Lower lobe of right lung (tissue), 2 donors: ENCODE data around the gene HIPK2. TPM values are rescaled to one million over a fixed set of nuclear protein-coding genes. Genes with fewer than 3 reads are reported as not detected.

Source experiments
- ATAC-seq, 2 donors: fragments of 200-7000 bp; cut with Tn5 transposase; one replicate each; pipeline ENCODE4 v1.9.1; 2020 to 2022; ENCODE audit warnings: mild to moderate bottlenecking in 2 of 2, moderate library complexity in 2 of 2
- DNase-seq: peaks from one replicate; pipeline ENCODE4 v3.0.0-alpha.2; 2020
- H3K27ac ChIP-seq: fragments of 200-600 bp; one replicate; pipeline ENCODE4 v1.8.0; 2022
- H3K27me3 ChIP-seq: fragments of 200-600 bp; one replicate; pipeline ENCODE4 v1.8.0; 2022; ENCODE audit warnings: low read depth
- H3K36me3 ChIP-seq: fragments of 200-600 bp; one replicate; pipeline ENCODE4 v1.8.0; 2022; ENCODE audit warnings: mild to moderate bottlenecking
- H3K4me1 ChIP-seq: fragments of 200-600 bp; one replicate; pipeline ENCODE4 v1.8.0; 2022
- H3K4me3 ChIP-seq: fragments of 200-600 bp; one replicate; pipeline ENCODE4 v1.8.0; 2022; ENCODE audit warnings: mild to moderate bottlenecking
- H3K9me3 ChIP-seq: fragments of 200-600 bp; one replicate; pipeline ENCODE4 v1.8.0; 2022
- intact Hi-C: fragments of 100-400 bp; cut with DNase I; formaldehyde crosslinking; loops from one replicate; pipeline ENCODE4 v1.11.0; 2022
- total RNA-seq: library from RNA; stranded (reverse); fragmentation: NEBNext Ultra II Directional; extraction: Animal tissue kit (Norgen Biotek cat#: 25700); gene quantifications from one replicate; pipeline ENCODE4 v1.2.1, GENCODE V29; 2021
- TF ChIP-seq, protein P1 (sequence below): fragments of 200-600 bp; IDR thresholded peaks from one replicate; pipeline ENCODE4 v1.8.0; 2022; ENCODE audit warnings: antibody characterized with exemption, mild to moderate bottlenecking
- donor health status: DM: no; HTN: yes; CAD: no; lungs with severe emphysema.

Gene HIPK2
- total RNA-seq, 1 donor from 2014 or later, result 81.0 TPM

DNA sequence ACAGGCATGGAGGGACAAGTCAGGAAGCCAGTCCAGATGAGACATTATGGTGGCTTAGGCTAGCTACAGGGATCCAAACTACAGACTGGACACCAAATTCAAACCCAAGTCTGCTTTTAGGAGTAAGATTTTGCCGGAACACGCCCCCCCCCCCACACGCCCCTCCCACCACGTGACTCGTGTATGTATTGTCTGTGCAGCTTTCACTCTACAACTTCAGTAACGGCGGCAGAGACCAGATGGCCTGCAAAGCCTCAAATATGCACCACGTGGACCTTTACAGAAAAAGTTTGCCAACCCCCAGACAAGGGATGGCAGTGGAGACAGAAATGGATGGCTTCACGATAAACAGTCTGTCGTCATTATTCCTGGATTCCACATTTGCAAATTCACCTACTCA, 14.5 kb downstream of the HIPK2 start:
- TF ChIP-seq, protein P1, sequence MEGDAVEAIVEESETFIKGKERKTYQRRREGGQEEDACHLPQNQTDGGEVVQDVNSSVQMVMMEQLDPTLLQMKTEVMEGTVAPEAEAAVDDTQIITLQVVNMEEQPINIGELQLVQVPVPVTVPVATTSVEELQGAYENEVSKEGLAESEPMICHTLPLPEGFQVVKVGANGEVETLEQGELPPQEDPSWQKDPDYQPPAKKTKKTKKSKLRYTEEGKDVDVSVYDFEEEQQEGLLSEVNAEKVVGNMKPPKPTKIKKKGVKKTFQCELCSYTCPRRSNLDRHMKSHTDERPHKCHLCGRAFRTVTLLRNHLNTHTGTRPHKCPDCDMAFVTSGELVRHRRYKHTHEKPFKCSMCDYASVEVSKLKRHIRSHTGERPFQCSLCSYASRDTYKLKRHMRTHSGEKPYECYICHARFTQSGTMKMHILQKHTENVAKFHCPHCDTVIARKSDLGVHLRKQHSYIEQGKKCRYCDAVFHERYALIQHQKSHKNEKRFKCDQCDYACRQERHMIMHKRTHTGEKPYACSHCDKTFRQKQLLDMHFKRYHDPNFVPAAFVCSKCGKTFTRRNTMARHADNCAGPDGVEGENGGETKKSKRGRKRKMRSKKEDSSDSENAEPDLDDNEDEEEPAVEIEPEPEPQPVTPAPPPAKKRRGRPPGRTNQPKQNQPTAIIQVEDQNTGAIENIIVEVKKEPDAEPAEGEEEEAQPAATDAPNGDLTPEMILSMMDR, result no peak
- no peak overlapping the region for H3K27ac ChIP-seq
- intact Hi-C loops, result no loop called here
- DNase-seq (no peak), ATAC-seq (no peak)
- H3K4me3 ChIP-seq, result no peak overlapping the region
- H3K4me1 ChIP-seq, result peaks cover 50% of the 10 kb centered on the region
- H3K27me3 ChIP-seq, result no peaks in the 10 kb centered on the region
- H3K9me3 ChIP-seq, result no peaks in the 10 kb centered on the region
- no peaks in the 10 kb centered on the region for H3K36me3 ChIP-seq

DNA sequence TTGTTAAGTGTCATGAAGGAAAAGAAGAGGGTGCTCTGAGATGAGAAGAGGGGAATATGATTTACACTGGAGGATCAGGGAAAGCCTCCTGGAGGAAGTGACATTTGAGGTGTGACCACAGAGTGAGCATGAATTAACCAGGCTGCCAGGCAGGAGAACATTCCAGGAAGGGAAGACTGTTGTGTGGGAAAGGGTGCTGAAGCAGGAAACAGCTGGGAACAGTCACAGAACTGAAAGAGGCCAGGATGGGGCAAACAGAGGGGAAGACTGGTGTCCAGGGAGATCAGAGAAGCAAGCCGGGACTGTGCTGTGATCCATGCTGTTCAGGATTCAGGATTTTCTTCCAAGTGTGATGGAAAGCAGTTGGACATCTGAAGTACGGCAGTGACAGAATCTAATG, 14.9 kb downstream of the HIPK2 start:
- ATAC-seq (peak in 1 of 2 donors; percentile 50), DNase-seq (no peak)
- Histone ChIP-seq H3K9me3 (no peaks in the 10 kb centered on the region), H3K36me3 (no peaks in the 10 kb centered on the region), H3K27ac (no peak overlapping the region), H3K4me3 (no peak overlapping the region), H3K27me3 (no peaks in the 10 kb centered on the region), H3K4me1 (peaks cover 47% of the 10 kb centered on the region)
- TF ChIP-seq, protein P1, result no peak
- intact Hi-C loops, result no loop called here

DNA sequence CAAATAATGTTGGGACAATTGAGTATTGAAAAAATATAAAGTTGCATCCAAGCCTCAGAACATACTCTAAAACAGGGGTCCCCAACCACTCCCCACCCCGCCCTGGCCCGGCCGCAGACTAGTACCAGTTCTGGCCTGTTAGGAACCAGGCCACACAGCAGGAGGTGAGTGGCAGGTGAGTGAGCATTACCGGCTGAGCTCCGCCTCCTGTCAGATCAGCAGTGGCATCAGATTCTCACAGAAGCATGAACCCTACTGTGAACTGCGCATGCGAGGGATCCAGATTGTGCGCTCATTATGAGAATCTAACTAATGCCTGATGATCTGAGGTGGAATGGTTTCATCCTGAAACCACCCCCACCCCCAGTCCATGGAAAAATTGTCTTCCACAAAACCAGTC, 19.4 kb downstream of the HIPK2 start:
- H3K4me3 ChIP-seq, result no peak overlapping the region
- DNase-seq, result no peak
- intact Hi-C loops, result no loop called here
- H3K4me1 ChIP-seq, result peaks cover 30% of the 10 kb centered on the region
- H3K27me3 ChIP-seq, result no peaks in the 10 kb centered on the region
- H3K9me3 ChIP-seq, result no peaks in the 10 kb centered on the region
- TF ChIP-seq, protein P1, result no peak
- H3K27ac ChIP-seq, result no peak overlapping the region
- peaks cover 4% of the 10 kb centered on the region for H3K36me3 ChIP-seq
- no peak for ATAC-seq

DNA sequence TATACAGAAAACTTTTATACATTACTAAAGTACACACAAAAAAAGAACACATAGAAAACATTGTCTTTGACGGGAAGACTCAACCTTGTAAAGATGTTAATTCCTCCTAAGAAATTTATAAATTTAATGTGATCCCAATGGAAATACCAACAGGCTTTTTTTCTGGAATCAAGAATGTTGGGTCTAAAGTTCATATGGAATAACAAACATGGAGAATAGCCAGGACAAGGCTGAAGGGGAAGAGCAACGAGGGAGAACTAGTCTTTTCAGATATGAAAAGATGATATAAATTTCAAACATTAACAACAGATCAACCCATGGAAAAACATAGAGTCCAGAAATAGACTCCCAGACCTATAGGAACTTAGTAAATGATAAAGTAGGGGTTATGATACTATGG, 19.8 kb downstream of the HIPK2 start:
- H3K27ac ChIP-seq, result no peak overlapping the region
- H3K4me3 ChIP-seq, result no peak overlapping the region
- H3K36me3 ChIP-seq, result peaks cover 4% of the 10 kb centered on the region
- H3K27me3 ChIP-seq, result no peaks in the 10 kb centered on the region
- TF ChIP-seq, protein P1, result no peak
- DNase-seq, result no peak
- ATAC-seq, result no peak
- intact Hi-C loops, result no loop called here
- peaks cover 28% of the 10 kb centered on the region for H3K4me1 ChIP-seq
- no peaks in the 10 kb centered on the region for H3K9me3 ChIP-seq

DNA sequence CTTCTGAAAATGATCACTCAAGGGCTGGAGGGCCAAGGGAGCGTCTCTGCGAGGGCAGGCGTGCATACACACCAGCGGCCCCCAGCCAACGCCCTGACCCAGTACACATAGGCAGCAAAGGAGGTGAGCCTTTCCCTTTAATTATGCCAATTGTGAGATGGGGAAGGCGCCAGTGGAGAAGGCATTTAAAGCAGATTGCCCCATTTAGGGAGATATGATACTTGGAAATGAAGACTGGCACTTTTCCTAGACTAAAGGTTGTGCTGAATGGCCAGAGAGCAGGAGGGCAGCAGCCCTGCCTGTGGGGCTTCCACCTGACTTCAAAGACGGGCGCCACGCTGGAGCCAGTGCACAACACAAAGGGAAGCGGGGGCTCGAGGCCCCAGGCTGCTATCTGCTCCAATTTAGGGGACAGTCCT, 24.1 kb downstream of the HIPK2 start:
- H3K4me1 ChIP-seq, result peaks cover 27% of the 10 kb centered on the region
- H3K36me3 ChIP-seq, result peaks cover 11% of the 10 kb centered on the region
- TF ChIP-seq, protein P1, result no peak
- ATAC-seq, result no peak
- H3K27me3 ChIP-seq, result no peaks in the 10 kb centered on the region
- intact Hi-C loops, result no loop called here
- H3K27ac ChIP-seq, result no peak overlapping the region
- no peaks in the 10 kb centered on the region for H3K9me3 ChIP-seq
- DNase-seq, result no peak
- no peak overlapping the region for H3K4me3 ChIP-seq
